Measurements from ENCODE around the gene TSPAN1.
"Not testable (repeated sequence)": the region's sequence is repeated elsewhere in the genome, so short reads cannot be mapped to it uniquely, and the experiment has no call there.

The TSPAN1 gene

GRCh38 chr1:46218443-46218842 is 43.6 kb downstream of the TSPAN1 start:
- peak overlapping the region; percentile 90 for H3K27ac ChIP-seq
- ChIA-PET POLR2A (ENCODE audit: low non-redundant PET) (no interaction called here), CTCF (interaction anchor here (1.4 kb wide), 1 partner anchor 38 kb away, joined by 6 read pairs; no protein-coding TSS in a partner anchor)
- no peak for TF ChIP-seq CTCF (conservative IDR thresholded peaks at IDR 0.05; ENCODE audit: low read depth)
- peak; percentile 77 for DNase-seq (ENCODE audit: low spot score)

- H3K27ac ChIP-seq: peak overlapping the region; percentile 90
- POLR2A ChIA-PET (ENCODE audit: low non-redundant PET): no interaction called here
- no peak for DNase-seq (ENCODE audit: low spot score)
- no peak for TF ChIP-seq CTCF (conservative IDR thresholded peaks at IDR 0.05; ENCODE audit: low read depth)
- CTCF ChIA-PET: interaction anchor here (1.4 kb wide), 2 partner anchors 37 to 39 kb away, joined by 4 to 6 read pairs; no protein-coding TSS in a partner anchor
Measured at GRCh38 chr1:46219551-46220520, 44.9 kb downstream of the TSPAN1 start.

GRCh38 chr1:46220808-46221207 is 45.9 kb downstream of the TSPAN1 start:
- TF ChIP-seq CTCF (conservative IDR thresholded peaks at IDR 0.05; ENCODE audit: low read depth): no peak
- ChIA-PET CTCF (interaction anchor here (0.6 to 1.4 kb wide), 2 partner anchors 38 to 186 kb away, joined by 4 read pairs; no protein-coding TSS in a partner anchor), POLR2A (ENCODE audit: low non-redundant PET) (interaction anchor here (0.6 kb wide), 1 partner anchor 14 kb away, joined by 3 read pairs; no protein-coding TSS in a partner anchor)
- H3K27ac ChIP-seq: no peak overlapping the region
- DNase-seq (ENCODE audit: low spot score): no peak

- CTCF ChIA-PET: interaction anchor here (1.2 kb wide), 1 partner anchor 39 kb away, joined by 4 read pairs; no protein-coding TSS in a partner anchor
- H3K27ac ChIP-seq: peak overlapping the region; percentile 31
Measured at GRCh38 chr1:46221749-46222148, 46.9 kb downstream of the TSPAN1 start.

GRCh38 chr1:46223055-46223454 is 48.2 kb downstream of the TSPAN1 start:
- POLR2A ChIA-PET (ENCODE audit: low non-redundant PET): interaction anchor here (1.0 kb wide), 1 partner anchor 28 kb away, joined by 4 read pairs; no protein-coding TSS in a partner anchor

More at GRCh38 chr1:46221749-46222148, 46.9 kb downstream of the TSPAN1 start:
- POLR2A ChIA-PET (ENCODE audit: low non-redundant PET): no interaction called here
- TF ChIP-seq CTCF (conservative IDR thresholded peaks at IDR 0.05; ENCODE audit: low read depth): no peak
- no peak for DNase-seq (ENCODE audit: low spot score)

GRCh38 chr1:46223472-46223943 is 48.6 kb downstream of the TSPAN1 start:
- ChIA-PET POLR2A (ENCODE audit: low non-redundant PET) (interaction anchor here (0.6 kb wide), 1 partner anchor 16 kb away, joined by 3 read pairs; no protein-coding TSS in a partner anchor), CTCF (interaction anchor here (0.6 to 2.0 kb wide), 28 partner anchors 9 to 537 kb away, joined by 3 to 26 read pairs (median 5); partner anchors contain the start of genes GPBP1L1, POMGNT1 and TSPAN1)
- peak; percentile 98 for TF ChIP-seq CTCF (conservative IDR thresholded peaks at IDR 0.05; ENCODE audit: low read depth)
- peak; percentile 71 for DNase-seq (ENCODE audit: low spot score)
- peak overlapping the region; percentile 62 for H3K27ac ChIP-seq

More at GRCh38 chr1:46223055-46223454, 48.2 kb downstream of the TSPAN1 start:
- peak overlapping the region; percentile 62 for H3K27ac ChIP-seq
- CTCF ChIA-PET: interaction anchor here (0.6 to 2.0 kb wide), 22 partner anchors 9 to 537 kb away, joined by 3 to 26 read pairs (median 6); partner anchors contain the start of genes GPBP1L1, POMGNT1 and TSPAN1
- not testable (repeated sequence) for DNase-seq (ENCODE audit: low spot score)

Data from RWPE1 (cell line).